GM19395 (cell line): Measurements from ENCODE around the gene DAZL.

Experiments used
- ATAC-seq: cut with Tn5 transposase; IDR thresholded peaks from one replicate; pipeline ENCODE4 v1.9.1; 2021; ENCODE audit warnings: mild to moderate bottlenecking, moderate library complexity; ENCODE audit not compliant: unreplicated experiment

The DAZL gene

GRCh38 chr3:16596352-16597032 lies 8.7 kb downstream of the DAZL start:
- peak; percentile 74 for ATAC-seq

DNA sequence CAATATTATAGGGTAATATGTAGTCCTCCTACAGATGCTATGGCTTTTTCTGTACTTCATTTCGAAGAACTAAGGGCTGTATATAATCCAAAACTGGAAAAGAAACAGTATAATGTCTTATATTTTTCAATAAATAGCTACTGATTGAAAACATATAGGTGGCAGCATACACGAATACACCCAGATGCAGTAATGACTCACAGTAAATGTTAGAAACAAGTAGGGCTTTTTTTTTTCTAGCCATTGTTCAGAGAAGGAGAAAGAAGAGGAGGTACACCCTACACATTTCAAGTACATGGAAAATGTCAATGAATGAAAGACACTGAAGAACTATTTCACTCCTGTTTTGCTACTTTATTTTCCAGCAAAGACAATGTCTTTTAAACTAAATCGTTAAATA lies 9.4 kb downstream of the DAZL start:
- no peak for ATAC-seq

DNA sequence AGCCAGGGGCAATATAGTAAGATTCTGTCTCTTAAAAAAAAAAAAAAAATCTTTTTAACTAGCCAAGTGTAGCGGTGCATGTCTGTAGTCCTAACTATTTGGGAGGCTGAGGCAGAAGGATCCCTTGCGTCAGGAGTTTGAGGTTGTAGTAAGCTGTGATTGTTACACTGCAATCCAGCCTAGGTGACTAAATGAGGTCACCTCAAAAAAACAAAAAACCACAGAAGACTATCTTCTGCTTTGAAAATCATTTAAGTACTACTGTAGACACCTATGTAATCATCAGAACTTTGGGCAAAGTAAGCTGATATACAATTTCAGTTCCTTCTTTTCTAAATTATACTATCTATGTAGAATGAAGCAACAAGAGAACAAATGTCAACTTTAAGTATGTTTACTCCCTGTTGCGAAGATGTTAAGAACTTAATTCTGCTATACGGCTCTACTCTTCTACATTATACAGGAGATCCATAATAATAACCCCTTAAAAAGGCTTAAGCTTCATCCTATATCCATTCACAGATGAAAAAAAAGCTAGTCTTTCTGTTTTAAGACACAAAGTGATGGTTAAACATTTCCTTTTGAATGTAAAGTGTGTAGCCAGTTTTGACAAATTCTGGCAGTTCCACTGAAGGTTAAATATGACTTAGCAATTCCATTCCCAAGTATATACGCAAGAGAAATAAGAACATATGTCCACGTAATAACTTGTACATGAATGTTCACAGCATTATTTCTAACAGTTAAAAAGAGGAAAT lies 15.2 kb downstream of the DAZL start:
- ATAC-seq: peak; percentile 98

DNA sequence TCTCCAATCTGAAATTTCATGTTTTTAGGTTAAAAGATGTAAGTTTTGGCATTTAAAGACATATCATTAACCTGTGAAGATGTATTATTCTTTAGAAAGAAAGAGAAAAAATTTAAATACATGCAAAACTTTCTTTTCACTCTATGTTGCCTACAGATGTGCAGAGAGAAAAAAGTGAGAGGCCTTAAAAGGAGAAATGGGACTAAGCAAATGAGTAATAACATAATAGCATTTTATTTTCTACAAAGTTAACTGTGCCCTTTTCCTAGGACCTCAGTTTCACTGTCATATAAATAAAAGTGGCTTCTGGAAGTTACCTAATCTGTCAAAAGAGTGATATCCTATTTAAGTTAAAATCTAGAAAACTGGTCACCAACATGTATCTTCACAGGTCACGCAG lies 16.1 kb downstream of the DAZL start:
- ATAC-seq: no peak

DNA sequence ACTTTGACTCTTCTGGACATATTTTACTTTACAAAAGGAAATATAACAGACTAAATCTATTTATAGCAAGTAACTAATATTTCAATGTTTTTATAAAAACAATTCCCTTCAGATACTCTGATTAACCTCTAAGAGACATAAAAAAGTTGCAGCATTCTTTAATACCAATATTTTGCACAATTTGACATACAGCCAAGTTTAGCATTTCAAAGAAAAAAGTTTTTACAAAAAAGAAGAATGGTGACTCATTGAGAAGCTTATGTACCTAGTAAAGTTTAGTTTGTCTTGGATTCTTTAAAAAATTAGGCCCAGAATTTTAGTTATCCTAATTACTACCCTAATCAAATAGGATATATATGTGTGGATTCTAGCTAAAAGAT lies 17.6 kb downstream of the DAZL start:
- no peak for ATAC-seq

- no peak for ATAC-seq
Measured at GRCh38 chr3:16587047-16587680, 18.1 kb downstream of the DAZL start.

DNA sequence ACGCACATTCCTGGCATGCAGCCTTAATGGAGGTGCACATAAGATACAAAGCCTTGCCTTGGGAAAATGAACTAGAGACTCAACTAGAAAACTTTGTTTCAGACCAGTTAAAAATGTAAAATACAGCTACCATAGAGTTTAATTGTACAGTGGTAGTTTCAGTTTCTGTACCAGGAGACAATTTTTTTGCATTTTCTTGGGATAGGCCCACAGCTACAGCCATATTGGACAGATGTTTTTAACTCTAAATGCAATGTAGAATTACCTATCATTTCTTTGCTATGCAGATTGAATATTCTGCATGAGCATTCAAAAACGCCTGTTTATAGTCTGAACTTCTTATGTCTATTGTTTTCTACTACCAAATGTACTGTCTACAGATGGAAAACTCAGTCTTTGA lies 20.3 kb downstream of the DAZL start:
- no peak for ATAC-seq

GRCh38 chr3:16583551-16583950 lies 21.7 kb downstream of the DAZL start:
- ATAC-seq: no peak

DNA sequence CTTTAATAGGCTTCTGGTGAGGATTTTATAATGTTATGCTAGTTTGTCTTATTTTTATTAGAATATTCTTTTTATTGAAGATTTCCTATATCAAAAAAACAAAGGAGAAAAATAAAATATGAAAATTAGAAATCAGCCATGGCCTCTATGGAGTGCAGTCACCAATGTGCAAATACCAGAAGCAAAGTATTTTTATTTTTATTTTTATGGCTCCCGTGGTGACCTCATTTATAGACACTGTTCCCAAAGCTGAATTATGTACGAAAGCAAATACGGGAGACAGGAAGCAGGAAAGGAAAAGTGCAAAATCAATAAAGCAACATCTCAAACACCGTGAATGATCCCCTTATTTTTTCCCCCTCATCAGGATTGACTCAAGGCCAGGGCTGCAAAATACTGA lies 35.1 kb downstream of the DAZL start:
- no peak for ATAC-seq

GRCh38 chr3:16568532-16568931 lies 36.7 kb downstream of the DAZL start:
- no peak for ATAC-seq

GRCh38 chr3:16568115-16568514 lies 37.1 kb downstream of the DAZL start:
- ATAC-seq: no peak

- ATAC-seq: no peak
Measured at GRCh38 chr3:16559653-16560365, 45.4 kb downstream of the DAZL start.

- no peak for ATAC-seq
Measured at GRCh38 chr3:16554126-16554525, 51.1 kb downstream of the DAZL start.

- ATAC-seq: no peak
Measured at GRCh38 chr3:16552757-16553156, 52.5 kb downstream of the DAZL start.

GRCh38 chr3:16551342-16551976 lies 53.8 kb downstream of the DAZL start:
- no peak for ATAC-seq

DNA sequence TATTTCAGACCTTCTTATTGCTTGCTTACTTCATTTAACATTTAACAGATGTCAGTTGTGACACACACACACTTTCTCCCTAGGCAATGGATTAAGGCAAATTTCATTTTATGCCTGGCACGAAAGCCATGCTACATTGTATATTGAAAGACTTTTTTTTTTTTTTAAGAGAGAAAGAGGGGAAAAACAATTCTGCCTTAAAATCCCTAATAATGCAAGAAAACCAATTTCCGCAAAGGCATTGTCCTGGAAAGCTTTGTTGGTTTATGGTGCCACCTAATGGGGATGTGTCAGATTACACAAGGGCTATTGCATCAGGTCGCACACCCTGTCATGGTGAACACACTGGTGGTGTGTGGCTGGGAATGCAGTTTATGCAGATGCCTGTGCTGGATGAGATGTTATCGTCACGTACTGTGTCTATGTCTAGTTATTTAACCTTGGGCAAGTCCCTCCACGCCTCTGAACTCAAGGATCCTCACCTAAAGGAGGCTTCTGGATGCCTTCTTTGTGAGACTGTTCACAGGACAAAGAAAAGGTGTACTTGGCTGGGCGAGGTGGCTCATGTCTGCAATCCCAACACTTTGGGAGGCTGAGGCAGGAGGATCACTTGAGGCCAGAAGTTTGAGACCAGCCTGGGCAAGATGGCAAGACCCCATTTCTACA lies 54.4 kb downstream of the DAZL start:
- ATAC-seq: peak; percentile 95

DNA sequence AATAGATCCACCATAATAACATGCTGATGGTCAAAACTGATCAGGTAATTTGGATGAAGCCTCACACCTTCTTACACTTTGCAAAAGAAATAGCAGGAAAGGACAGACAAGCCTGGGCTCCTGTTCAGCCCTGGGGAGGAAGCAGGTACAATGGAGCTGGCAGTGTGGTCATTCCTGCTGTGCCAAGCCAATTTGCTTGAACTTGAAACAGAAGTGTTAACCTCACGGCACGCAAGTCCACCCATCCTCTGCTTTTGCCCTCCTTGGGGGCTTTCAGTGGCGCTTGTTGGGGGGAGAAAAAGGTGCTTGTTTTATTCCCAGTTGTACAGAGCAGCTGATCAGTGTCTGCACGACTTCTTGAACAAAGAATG lies 54.9 kb downstream of the DAZL start:
- ATAC-seq: peak; percentile 38

- no peak for ATAC-seq
Measured at GRCh38 chr3:16548721-16549120, 56.5 kb downstream of the DAZL start.

DNA sequence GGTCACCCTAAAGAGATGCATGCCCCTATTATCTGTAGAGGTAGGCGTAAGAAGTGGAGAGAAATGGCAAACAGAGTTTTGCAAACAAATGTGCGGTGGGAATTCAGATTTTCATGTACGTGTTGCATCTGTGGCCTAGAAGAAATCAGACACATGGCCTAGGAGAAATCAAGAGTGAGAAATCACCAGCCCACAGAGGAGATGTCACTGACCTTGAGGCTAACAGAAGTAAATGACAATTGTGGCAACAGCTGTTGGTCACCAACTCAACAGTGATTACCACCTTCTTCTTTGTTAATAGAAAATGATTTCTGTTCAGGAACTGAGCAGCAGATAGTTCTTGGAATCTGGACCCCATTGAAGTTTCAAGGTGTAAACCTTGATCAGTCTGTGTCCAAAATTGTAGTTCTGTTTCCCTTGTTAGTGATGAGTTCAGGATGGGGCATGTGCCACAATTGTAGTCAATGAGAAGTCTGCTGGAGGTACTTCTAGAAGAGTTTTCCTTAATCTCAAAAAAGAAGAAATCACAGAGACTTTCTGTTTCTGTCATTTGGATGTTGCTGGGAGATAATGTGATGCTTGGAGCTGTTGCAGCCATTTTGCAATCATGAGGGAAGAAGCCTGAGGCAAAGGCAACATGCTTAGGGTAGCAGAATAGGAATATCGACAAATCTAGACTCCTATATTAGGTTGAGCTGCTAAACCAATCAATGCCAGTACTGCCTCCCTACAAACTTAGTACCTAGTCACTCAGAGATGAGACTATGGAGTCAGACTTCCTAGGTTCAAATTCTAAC lies 57.5 kb downstream of the DAZL start:
- no peak for ATAC-seq
